HG02798 (cell line): ENCODE data around the gene GUCA2A.

Experiments used
- ATAC-seq: cut with Tn5 transposase; IDR thresholded peaks from one replicate; pipeline ENCODE4 v1.9.1; 2021; ENCODE audit warnings: mild to moderate bottlenecking; ENCODE audit not compliant: unreplicated experiment, poor library complexity

GUCA2A gene

GRCh38 chr1:42136466-42136865 lies 28.1 kb downstream of the GUCA2A start:
- no peak for ATAC-seq

- no peak for ATAC-seq
Observed at GRCh38 chr1:42135426-42135825, 29.1 kb downstream of the GUCA2A start.

DNA sequence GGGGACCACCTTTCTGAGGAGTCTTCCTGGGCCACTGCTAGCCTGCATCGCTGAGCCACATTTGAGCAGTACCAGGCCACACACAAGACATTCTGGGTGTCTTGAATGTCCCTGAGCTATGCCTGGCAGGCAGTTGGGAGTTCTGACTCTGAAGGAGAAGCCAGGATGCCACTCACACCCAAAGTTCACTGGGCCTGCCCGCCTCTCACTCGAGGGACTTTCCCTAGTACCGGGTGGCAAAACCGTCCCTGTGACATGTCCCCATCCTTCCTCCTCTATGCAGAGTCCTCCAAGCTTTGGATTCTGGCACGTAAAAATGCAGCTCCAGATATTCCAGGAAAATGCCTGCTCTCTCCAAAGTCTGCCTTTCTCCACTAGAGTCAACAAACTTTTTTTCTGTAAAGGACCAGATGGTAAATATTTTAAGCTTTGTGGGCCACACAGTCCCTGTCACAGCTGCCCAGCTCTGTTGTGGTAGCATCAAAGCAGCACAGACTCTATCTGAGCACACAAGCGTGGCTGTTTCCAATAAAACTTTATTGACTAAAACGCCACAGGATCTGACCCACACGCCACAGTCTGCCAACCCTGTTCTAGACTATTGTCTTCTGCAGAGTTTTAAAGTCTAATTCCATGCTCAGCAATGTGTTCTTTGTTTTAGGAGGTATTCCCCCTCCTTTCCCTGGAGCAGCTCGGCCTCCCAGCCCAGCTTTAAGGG lies 30.6 kb downstream of the GUCA2A start:
- no peak for ATAC-seq

GRCh38 chr1:42133390-42133789 lies 31.2 kb downstream of the GUCA2A start:
- ATAC-seq: no peak

DNA sequence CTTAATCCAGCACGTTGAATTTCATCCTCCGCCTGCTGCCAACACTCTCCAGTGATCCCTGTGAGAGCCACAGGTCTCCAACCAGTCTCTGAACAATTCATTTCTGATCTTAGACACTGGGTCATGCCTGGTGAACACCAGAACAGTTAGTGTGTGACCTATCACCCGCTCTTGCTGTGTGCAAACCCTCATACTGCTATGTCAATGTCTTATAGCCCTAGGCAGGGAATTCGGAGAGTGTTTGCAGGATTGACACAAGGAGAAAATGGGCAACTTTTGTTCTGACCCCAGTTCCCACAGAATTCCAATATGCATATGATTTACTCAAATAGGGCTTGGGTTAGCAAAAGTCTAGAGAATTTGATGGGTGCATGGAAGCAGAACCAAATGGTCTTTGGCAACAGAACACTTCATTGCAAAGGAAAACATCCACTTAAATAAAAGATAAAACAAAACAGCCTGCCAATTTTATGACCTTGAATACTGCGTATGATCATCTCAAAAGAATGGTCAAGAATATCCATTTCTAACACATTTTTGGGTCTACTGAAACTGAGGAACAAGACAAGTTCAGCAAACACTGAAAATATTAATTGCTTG lies 34.4 kb downstream of the GUCA2A start:
- ATAC-seq: no peak

GRCh38 chr1:42128964-42129363 lies 35.6 kb downstream of the GUCA2A start:
- no peak for ATAC-seq

DNA sequence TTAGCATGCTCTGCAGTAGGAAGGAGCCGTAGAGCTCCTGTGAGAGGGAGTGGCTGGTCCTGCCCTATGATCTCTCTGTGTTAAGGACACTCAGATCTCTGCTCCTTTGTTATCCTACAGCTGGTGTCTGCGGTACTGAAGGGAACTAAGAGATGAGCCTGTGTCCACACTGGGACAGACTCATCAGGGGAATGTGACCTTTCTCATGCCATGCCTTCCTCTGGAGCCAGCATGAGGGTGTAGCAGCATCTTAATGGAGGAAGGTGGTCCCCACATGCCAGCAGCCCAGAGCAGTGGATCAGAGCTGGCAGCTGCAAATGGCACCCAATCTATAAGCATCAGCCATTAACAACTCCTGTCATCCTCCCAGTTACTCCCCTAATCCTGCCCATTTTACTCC lies 36.0 kb downstream of the GUCA2A start:
- ATAC-seq: no peak

DNA sequence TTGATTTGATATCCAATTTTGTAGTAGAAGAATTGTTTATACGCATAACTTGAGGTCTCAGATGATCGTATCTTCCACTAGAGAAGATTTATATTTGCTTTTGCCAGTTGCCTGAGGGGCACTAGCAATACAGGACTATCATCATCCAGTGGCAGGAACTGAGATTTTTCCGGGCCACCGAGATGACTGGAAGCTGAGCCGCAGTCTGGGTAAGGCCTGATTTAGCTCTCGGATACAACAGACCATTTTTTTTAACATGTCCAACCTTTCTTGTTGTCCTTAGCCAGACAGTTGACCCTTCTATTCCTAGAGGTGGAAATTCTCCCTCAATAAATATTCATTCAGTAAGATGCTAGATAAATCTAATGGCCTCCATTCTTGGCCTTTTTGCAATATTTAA lies 36.8 kb downstream of the GUCA2A start:
- ATAC-seq: no peak

GRCh38 chr1:42125552-42125951 lies 39.0 kb downstream of the GUCA2A start:
- no peak for ATAC-seq

GRCh38 chr1:42122408-42122807 lies 42.1 kb downstream of the GUCA2A start:
- ATAC-seq: no peak

GRCh38 chr1:42118125-42118524 lies 46.4 kb downstream of the GUCA2A start:
- no peak for ATAC-seq

DNA sequence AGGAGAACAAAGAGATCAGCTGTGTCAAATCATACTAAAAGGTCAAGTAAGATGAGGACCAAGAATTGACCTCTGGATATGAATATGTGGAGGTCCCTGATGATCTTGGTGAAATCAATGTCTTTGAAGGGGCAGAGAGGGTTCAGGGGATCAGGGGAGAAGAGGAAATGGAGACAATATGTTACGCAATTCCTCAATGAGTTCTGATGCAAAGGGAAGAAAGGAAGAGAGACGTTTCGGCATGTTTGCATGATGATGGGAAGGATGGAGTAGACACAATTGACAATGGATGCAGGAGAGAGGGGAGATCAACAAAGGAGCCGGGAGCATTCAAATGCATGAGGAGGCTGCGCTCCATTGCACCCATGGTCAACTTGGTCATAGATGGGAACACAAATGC lies 47.3 kb downstream of the GUCA2A start:
- ATAC-seq: no peak

DNA sequence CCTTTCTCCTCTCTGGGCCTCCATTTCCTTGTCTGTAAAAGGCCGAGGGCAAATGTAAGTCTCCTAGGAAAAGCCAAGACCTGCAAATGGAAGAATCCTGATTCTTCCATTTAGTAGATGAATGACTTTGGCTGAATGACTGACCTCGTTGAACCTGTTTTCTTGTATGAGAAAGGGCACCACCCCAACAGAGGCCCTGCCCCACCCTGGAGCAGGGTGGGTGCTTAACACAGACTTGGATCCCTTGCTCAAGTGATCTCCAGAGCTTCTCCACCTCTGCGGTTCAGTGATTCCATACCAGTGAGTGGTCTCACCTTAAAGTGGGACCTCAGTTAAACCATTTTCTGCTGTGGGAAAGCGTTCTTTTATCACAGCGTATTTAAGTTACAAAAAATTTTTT lies 50.3 kb downstream of the GUCA2A start:
- ATAC-seq: no peak
